HG02623 (cell line): ENCODE measurements around the gene LIFR.
"Not testable (repeated sequence)": the region's sequence is repeated elsewhere in the genome, so short reads cannot be mapped to it uniquely, and the experiment has no call there.

Source experiments
- ATAC-seq: cut with Tn5 transposase; IDR thresholded peaks from one replicate; pipeline ENCODE4 v1.9.1; 2021; ENCODE audit warnings: moderate library complexity; ENCODE audit not compliant: unreplicated experiment

Gene LIFR

DNA sequence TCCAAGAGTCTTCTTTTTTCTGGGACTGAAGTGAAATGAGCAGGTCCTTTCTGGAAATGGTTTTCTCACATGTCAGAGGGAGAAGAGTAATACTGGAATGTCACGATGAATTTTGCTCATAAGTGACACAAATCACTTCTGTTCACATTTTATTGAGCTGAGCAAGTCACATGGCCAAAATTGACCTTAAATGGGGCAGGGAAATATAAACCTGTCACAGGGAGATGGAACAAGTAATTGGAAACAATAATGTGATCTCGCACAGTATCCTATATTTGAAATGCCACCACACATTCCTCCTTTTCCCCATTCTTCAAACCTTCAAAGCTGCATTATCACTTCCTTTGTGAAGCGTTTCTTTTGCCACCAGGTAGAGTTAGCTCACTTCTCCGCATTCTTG lies 25.2 kb upstream of the LIFR start:
- ATAC-seq, result no peak

DNA sequence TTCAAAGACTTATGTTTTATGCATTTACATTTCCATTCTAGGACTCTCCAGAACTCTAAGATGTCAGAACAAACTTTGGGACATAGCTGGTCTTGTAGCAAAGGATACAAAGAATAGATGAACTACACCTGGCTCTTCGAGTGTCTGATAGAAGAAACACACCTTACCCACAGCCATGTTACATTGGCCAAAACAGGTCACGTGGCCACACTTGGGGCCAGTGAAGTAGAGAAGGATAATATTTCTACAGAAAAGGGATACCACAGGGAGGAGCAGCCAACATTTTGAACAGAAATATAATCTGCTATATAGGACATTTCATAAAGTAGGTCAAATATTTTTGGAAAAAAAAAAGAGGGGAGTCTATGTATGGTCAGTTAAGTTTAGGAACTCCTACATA lies 22.7 kb upstream of the LIFR start:
- no peak for ATAC-seq

DNA sequence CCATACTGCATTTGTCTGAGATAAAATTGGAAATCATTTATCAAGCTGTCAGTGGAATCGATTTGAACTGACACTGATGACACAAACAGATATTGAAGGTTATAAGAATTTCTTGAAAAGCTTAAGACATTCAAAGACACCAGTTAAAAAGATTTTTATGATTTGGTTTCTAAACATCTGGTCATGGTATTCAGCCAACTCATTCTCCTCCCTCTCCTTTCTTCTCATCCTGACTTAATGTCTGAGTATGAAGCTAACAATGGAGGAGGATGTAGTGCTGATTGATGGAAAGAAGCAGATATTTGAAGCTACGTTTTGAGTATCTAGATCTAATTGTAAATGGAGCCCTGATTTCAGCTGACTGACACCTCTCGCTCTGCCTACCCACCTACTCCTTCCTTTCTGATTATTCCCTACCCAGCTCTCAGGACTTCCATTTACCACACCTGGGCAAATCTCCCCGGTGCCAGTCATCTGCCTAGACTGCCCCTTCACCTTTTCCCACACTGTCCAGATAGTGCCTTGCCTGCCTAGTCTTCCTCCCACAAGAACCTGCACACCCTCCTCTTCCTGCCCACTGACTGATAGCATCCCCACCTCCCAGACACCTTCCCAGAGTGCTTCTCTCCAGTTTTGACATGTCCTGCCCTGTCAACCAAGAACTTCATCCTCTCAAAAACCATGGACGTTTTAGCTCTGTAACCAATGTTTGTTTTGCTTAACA lies 20.7 kb upstream of the LIFR start:
- no peak for ATAC-seq

DNA sequence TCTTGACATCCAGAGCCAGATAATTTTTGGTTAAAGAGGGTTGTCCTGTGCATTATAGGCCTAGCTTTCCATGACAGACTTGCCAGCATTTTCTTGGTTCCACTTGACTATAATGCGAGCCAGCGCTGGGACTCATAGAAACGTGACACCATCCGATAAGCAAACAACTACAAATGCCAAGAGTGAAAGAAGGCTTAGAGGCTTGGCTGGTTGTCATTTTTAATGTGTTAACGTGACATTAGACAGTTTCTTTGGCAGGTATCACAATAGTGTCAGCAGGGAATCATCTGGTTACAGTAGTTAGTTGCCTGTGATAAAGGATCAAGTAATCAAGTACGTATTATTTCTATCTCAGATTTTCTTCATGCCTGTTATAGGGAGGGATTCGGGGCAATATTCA lies 20.0 kb upstream of the LIFR start:
- ATAC-seq, result no peak

DNA sequence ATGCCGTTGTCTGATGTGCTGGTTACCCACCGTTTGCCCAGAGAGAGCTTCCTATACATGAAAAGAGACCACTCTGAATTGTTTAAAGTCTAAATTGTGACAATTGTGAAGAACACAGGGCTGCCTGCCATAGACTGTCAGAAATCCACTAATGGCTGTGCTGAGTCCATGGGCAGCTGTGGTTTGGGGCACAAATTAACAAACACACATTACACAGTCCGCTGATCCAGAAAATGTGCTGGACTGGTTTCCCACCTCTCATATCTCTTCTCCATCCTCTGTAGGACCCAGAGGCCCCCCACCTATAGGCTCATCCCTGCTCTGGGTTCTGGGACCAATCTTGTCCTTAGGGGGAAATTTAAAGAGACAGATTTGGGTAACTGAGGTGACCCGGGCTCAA lies 19.0 kb upstream of the LIFR start:
- no peak for ATAC-seq

DNA sequence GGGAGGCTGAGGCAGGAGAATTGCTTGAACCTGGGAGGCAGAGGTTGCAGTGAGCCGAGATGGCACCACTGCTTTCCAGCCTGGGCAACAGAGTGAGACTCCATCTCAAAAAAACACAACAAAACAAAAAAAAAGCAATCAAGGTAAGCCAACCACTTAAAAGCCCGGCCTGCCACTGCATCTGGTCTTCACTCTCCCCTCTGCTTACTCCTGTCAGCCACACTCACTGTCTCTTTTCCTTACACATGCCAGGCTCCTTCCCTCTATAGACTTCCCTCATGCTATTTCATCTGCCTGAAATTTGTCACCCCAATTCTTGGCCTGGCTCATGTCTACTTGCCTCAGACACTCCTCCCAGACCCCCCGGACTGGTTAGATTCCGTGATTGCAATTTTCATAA lies 17.6 kb upstream of the LIFR start:
- ATAC-seq, result no peak

DNA sequence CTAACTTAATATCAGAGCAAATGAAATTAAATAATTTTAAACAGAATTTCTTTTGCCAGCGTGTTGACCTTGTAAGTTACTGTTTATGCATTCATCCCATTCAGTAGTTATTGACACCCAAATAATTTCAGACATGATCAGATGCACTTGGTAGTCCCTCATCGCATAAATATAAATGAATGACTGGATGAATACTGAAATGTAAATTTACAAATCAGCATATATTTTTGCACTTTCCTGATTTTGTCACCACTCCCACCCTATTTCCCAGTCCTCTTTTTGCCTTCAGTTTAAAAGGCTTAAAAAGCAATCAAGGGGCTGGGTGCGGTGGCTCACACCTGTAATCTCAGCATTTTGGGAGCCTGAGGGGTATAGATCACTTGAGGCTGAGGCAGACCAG lies 17.1 kb upstream of the LIFR start:
- ATAC-seq, result no peak

DNA sequence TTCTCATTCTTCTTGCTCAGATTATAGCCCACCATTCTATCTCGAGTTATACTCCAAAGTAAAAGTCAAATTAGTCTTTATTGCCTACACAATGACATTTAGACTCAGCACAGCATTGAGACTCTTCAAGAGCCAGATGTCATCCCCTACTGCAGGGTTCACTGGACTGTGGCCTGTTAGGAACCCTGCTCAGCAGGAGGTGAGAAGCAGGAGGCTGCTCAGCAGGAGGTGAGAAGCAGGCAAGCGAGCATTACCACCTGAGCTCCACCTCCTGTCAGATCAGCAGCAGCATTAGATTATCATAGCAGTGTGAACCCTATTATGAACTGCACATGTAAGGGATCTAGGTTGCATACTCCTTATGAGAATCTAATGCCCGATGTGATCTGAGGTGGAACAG lies 12.7 kb upstream of the LIFR start:
- ATAC-seq, result no peak

DNA sequence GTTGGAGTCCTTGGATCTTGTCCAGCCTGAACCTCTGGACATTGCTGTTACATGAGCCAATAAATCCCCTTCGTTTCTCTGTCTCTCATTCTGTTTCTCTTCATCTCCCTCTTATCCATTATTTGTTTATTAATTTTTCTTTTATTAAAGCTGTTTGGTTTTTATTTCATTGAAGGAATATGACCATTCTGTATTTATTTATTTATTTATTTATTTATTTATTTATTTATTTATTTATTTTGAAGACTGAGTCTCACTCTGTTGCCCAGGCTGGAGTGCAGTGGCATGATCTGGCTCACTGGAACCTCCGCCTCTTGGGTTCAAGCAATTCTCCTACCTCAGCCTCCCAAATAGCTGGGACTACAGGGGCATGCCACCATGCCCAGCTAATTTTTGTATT lies 10.9 kb upstream of the LIFR start:
- ATAC-seq, result not testable (repeated sequence)

DNA sequence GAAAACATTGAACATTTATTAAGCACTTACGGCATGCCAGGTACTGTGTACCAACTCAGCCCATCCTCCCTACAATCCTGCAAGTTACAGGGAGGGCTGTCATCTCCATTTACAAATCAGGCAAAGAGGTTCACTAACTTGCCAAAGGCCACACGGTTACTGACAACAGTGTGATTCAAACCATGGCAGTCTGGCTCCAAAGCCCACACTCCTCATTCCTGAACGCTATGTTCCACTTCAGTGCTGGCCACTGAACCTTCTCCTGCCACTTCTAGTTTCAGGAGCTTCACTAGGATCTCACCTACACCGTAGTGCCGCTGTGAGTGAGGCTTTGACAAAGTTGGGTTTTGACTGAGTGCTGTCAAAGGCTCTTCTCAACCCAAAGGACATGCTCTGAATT lies 7.2 kb upstream of the LIFR start:
- ATAC-seq, result no peak

DNA sequence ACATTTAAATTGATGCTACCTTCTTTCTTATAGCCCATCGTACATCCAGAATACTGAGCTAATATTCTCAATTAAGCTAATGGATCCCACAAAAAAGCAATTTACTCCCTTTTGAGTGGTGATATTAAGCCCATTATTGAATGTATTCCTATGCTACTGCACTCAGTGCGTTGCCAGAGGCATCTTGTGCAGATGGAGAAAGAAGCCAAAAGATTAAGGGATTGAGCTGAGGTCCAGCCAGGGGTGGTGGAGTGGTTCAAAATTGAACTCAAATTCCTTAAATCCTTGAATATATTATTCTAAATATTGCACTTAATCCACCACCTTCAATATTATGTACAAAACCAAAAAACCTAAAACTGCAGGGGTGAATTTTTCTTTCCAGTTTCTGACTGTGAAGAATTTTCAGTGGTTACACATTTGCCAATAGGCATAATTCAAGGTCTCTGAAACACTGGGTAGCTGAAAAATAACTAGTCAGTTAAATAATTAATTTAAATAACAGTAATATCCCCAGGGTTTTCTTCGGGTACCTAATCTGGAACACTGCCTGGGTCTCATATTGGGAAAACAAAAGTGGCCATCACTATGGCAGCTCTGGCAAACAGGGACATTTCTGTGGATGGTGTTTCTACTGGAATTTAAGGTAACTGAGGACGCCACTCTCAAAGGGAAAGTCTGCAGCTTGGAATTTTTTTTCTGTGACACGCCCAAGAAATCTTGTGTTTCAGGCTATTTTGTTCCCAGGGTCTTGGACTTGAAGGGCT lies 6.2 kb upstream of the LIFR start:
- ATAC-seq, result no peak

DNA sequence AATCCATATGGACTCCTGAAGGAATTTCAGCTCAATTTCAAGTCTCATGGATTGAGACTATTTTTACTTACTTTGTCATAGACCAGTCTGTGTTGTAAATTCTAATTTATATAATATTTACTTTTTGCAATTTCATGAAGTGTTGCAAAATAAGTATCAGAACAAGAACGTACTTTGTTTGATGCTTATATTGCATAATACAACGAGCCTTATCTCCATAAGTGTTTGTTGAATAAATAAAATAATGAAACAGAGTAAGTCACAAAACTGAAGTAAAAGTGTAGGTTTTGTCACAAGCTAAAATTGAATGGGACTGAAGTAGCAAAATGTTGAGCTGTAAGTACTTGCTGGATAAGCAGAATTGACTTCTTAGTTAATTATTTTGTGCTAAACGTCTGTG lies 3.0 kb upstream of the LIFR start:
- no peak for ATAC-seq

DNA sequence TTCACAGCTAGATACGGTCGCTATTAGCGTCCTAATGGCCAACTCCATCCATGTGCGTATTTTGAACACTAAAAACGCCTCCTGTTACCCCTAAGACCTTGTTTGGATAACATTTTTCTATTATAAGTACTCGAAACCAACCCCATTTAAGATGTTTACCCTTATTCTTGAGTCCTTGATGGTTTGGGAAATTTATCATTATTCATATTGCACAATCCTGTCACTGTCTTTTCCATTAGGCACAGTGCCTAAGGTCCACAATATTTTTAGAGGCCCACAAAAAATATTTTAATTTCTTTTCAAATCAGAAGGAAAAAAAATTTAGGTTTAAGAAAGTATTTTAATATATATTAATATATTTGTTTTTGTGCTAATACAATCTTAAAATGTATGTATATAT lies 1.3 kb upstream of the LIFR start:
- no peak for ATAC-seq

DNA sequence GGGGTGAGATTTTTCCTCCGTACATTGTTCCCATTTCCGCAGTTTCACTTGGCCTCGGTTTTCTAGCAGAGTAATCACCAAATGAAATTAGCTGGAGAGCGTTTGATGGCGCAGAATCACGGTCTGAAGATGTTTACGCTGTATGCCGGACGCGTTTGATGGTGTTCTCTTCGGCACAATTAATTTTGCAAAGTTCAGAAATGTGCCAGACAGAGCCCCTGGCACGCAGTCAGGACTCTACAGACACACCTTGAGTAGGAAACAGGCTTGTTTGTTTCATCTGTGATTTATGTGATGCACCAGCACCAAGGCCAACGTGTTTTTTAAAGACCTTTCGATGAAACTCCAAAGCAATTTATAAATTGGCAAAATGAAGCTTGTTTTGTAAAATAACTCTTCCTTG lies 863 bp upstream of the LIFR start:
- no peak for ATAC-seq

DNA sequence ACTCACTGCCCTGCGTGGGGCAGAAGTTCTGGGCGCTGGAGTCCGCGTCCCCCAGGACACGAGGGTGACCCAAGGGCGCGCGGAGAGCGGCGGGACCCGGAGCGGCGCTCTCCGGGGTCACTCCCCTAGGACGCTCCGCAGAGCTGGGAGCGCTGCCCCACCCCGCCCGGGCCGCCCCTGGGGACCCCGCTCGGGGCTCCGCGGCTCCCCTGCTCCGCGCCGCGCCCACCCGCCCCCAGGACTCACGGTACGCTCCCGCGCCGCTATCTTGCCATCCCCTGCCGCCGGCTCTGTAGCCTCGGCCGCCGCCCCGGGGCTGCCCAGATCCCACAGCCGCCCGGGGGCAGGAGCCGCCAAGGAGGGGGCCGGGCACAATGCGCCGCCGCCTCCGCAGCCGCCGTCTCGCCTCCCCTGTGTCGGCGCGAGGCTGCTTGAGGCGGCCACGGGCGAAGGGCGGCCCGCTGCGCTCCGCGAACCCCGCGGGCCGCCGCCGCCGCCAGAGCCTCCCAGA lies 303 bp downstream of the LIFR start:
- ATAC-seq, result no peak

DNA sequence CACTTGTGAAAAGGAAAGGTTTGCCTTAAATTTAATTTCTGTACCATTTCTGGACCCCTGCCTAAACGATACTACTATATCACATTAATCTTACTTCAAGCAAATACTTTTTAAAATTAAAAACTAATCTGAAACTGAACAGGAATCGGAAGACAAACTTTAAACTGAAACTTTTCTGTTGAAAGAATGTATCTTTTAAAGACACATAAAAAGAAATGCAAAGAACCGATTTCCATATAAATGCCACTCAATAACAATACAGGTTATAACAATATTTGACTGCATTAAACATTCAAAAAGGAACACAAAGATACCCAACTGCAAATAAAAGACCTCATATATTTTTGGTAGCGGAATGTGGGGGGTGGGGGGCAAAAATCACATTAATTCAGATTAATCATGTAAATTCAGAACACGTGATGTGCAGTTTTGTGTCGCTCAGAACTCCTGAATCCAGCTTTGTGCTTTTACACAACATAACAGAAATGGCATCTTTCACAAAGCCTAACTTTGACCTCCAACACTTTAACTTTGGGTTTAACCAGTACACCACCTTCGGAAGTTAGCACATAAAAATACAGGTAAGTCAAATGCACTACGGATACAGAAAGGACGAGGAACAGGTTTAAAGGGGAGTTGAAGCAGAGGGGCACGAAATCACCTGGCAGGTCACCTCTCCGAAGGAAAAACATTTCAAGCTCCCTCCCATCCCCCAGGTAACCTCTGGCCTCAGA lies 925 bp downstream of the LIFR start:
- no peak for ATAC-seq

DNA sequence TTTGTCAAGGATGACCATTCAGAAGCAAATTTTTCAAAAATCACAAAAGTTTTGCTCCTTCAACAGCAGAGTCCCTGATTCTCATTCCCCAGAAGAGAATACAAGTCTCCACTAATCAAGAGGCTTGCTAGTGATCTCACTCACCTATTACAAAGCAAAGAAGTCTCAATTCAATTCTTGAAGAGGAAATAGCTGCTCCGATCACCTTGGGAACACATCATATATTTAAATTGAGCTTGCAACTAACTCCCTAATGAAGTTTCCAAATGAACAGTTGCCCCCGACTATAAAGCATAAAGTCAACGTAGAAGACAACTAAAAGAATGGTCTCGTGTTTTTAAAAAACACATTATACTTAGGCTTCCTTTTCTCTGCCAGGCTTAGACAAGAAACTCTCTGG lies 1.6 kb downstream of the LIFR start:
- ATAC-seq, result no peak

DNA sequence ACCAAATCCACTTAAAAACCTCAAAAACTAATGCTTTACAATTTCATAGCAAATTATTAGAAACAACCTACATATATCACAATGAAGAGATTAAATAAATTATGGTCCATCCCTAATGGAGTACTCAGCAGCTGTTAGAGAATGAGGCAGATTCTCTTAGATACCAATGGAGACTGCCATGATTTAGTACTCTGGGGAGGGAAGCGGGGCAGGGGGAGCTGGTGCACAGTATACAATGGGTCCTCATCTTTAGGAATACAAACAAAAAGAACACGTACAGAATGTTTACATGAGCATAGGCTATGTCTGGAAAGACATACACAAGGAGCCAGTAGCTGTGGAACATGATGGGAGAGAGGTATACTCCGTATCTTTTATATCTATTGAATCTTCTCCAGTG lies 2.0 kb downstream of the LIFR start:
- ATAC-seq, result no peak

DNA sequence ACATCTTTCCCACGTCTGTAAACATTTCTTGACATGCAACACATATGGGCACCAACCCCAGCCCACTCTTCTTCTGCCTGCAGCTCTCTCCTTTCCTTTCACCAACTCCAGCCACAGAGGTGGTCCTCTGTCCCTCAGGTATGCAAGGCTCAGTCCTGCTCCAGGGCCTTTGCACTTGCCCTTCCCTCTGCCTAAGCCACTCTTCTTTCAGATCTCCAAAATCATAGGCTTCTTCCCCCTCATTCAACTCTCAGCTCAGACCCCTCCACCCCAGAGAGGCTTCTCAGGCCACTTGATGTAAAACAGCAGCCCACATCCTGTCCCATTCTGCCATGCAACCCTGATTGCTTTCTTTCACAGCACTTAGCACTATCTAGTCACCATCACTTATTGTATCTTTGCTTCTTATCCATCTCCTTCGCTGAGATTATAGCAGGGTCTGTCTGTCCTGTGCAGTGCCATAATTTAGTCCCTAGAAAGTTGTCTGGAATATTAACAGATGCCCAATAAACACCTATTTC lies 3.4 kb downstream of the LIFR start:
- no peak for ATAC-seq

DNA sequence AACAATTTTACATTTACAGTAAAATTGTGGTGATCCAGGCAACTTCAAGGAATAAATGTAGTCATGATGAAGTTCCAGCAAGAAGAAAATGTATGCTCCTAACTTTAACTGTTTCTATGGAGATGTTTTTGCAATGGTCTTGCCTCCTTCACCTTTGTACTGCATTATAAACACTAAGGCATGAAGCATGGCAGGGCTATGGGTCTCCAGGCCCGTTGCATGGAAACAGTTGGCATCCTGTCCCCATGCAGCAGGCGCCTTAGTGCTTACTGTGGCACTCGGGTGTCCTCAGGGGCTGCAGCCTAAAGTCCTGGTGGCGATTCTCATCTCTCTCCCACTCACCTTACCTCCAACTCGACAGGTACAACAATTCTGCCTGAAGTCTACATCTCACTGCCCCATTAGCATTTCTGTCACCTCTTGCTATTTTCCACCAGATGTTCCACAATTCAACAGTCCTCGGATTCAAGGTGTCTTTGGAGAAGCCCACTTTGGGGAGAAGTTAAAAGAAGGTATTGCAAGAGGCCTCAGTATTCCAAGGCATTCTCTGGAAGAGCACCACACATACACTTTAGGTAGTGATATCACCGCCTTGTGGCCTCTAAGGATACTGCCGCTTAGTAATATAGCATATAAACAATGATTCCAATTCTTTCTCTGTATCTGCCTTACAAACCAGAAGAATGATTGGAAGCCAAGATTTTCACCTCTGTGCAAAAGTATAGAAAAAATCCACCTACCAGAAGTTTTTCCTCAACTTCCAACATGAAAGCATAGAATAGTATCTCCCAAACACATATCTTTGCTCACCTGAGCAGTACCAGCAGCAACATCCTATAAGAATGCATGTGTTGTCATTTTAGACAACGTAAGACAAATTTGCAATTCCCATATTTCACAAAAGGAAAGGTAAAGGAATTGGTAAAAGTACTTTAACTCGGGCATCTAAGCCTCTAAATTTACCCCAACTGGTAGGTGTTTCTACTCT lies 5.1 kb downstream of the LIFR start:
- no peak for ATAC-seq
